ENCODE results near the gene ZNF823.

DNA sequence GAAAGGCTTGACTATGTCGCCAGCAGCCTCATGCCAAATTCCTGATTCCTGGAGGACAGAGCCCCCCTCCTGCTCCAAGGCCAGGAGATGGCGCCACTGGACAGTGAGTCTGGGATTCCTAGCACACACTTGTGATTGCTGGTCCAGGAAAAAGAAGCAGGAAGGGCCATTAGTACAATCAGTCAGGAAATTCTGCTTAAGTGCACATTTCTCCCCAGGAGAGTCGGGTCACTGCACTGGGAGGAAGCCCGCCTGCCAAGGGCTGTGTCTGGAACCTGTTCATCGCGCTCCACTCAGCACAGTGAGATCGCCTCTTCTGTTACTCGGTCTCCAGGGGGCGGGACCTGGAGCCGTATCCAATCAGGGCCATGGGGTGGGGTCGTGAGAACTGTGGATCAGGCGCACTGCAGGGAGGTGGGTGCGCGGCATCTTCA is 65.1 kb downstream of the ZNF823 start:
- TF ChIP-seq, protein P1, sequence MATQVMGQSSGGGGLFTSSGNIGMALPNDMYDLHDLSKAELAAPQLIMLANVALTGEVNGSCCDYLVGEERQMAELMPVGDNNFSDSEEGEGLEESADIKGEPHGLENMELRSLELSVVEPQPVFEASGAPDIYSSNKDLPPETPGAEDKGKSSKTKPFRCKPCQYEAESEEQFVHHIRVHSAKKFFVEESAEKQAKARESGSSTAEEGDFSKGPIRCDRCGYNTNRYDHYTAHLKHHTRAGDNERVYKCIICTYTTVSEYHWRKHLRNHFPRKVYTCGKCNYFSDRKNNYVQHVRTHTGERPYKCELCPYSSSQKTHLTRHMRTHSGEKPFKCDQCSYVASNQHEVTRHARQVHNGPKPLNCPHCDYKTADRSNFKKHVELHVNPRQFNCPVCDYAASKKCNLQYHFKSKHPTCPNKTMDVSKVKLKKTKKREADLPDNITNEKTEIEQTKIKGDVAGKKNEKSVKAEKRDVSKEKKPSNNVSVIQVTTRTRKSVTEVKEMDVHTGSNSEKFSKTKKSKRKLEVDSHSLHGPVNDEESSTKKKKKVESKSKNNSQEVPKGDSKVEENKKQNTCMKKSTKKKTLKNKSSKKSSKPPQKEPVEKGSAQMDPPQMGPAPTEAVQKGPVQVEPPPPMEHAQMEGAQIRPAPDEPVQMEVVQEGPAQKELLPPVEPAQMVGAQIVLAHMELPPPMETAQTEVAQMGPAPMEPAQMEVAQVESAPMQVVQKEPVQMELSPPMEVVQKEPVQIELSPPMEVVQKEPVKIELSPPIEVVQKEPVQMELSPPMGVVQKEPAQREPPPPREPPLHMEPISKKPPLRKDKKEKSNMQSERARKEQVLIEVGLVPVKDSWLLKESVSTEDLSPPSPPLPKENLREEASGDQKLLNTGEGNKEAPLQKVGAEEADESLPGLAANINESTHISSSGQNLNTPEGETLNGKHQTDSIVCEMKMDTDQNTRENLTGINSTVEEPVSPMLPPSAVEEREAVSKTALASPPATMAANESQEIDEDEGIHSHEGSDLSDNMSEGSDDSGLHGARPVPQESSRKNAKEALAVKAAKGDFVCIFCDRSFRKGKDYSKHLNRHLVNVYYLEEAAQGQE (IDR thresholded peaks at IDR 0.05; ENCODE audit: low read depth), result no peak
- TF ChIP-seq, protein P2, sequence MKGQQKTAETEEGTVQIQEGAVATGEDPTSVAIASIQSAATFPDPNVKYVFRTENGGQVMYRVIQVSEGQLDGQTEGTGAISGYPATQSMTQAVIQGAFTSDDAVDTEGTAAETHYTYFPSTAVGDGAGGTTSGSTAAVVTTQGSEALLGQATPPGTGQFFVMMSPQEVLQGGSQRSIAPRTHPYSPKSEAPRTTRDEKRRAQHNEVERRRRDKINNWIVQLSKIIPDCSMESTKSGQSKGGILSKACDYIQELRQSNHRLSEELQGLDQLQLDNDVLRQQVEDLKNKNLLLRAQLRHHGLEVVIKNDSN (IDR thresholded peaks at IDR 0.05), result no peak
- TF ChIP-seq, protein P3, sequence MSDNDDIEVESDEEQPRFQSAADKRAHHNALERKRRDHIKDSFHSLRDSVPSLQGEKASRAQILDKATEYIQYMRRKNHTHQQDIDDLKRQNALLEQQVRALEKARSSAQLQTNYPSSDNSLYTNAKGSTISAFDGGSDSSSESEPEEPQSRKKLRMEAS (IDR thresholded peaks at IDR 0.05), result no peak
- TF ChIP-seq NFIC (IDR thresholded peaks at IDR 0.05), result no peak
- TF ChIP-seq RAD21 (IDR thresholded peaks at IDR 0.05; ENCODE audit: low read depth), result peak; percentile 53
- TF ChIP-seq TAF1 (IDR thresholded peaks at IDR 0.05; ENCODE audit: low read depth), result no peak
- TF ChIP-seq CEBPB (IDR thresholded peaks at IDR 0.05), result no peak
- no peak for TF ChIP-seq FOXM1 (IDR thresholded peaks at IDR 0.05; ENCODE audit: borderline replicate concordance, low read depth)
- TF ChIP-seq EP300 (IDR thresholded peaks at IDR 0.05; ENCODE audit: borderline replicate concordance), result no peak
- TF ChIP-seq YY1 (IDR thresholded peaks at IDR 0.05; ENCODE audit: low read depth), result no peak
- TF ChIP-seq CREB1 (IDR thresholded peaks at IDR 0.05; ENCODE audit: low read depth), result no peak
- TF ChIP-seq TEAD4 (IDR thresholded peaks at IDR 0.05), result no peak
- no peak for TF ChIP-seq ZBTB7A (IDR thresholded peaks at IDR 0.05; ENCODE audit: low read depth)
- TF ChIP-seq TCF12 (IDR thresholded peaks at IDR 0.05; ENCODE audit: low read depth), result no peak
